B cell (primary cell): ENCODE results near the gene EPB41. TPM values are rescaled to one million over a fixed set of nuclear protein-coding genes. Genes with fewer than 3 reads are reported as not detected.
"Not testable (repeated sequence)": the region's sequence is repeated elsewhere in the genome, so short reads cannot be mapped to it uniquely, and the experiment has no call there.

Source experiments
- ATAC-seq: fragments of 200-7000 bp; cut with Tn5 transposase; one replicate; pipeline ENCODE4 v1.10.0; 2021; ENCODE audit warnings: low read depth, mild to moderate bottlenecking, moderate number of reproducible peaks, moderate library complexity
- CTCF ChIA-PET: fragments of 350-600 bp; sonication (Branson Sonifier 250); formaldehyde crosslinking; loops from one replicate; lab custom pipeline; 2021; ENCODE audit warnings: antibody characterized with exemption, inconsistent platforms; lab: Charles Lee
- POLR2A ChIA-PET: fragments of 350-600 bp; sonication (Branson Sonifier 250); formaldehyde crosslinking; loops from one replicate; lab custom pipeline; 2021; ENCODE audit warnings: antibody characterized with exemption; lab: Charles Lee
- DNase-seq: peaks from one replicate; pipeline ENCODE4 v3.0.0; 2013
- H2AFZ ChIP-seq: 2 replicates; pipeline ENCODE4 v1.6.1; 2012; ENCODE audit warnings: mild to moderate bottlenecking, low read depth, low read length; ENCODE audit not compliant: insufficient read depth, poor library complexity, severe bottlenecking
- H3K27ac ChIP-seq, 2 donors: 1 replicate in 1 of 2; 2 replicates in 1 of 2; pipeline ENCODE4 v1.5.1; 2012 to 2013; ENCODE audit warnings: low read length in 2 of 2, mild to moderate bottlenecking in 2 of 2, moderate library complexity in 1 of 2
- H3K27me3 ChIP-seq, 4 experiments: fragments of 200-600 bp in 1 of 4; sonication (generic) in 1 of 4; replicated peaks in 1 of 4; 1 replicate in 2 of 4; 2 replicates in 2 of 4; pipeline versions ENCODE4 v1.6.1 to v1.7.0; 2013 to 2016; ENCODE audit warnings: low read length in 3 of 4, mild to moderate bottlenecking in 2 of 4, mixed read lengths in 1 of 4, moderate library complexity in 1 of 4; ENCODE audit not compliant: insufficient read depth in 4 of 4, control insufficient read depth in 3 of 4; ENCODE audit errors: control extremely low read depth in 1 of 4
- H3K36me3 ChIP-seq, 2 experiments: replicated peaks in 1 of 2; 1 replicate in 1 of 2; 2 replicates in 1 of 2; pipeline versions ENCODE4 v1.6.1 to v1.7.1; 2013; ENCODE audit warnings: low read length in 1 of 2; ENCODE audit not compliant: insufficient read depth in 2 of 2, control insufficient read depth in 1 of 2; ENCODE audit errors: control extremely low read depth in 1 of 2, extremely low read depth in 1 of 2
- H3K4me1 ChIP-seq, 2 donors: fragments of 200-600 bp in 1 of 2; sonication (generic) in 1 of 2; 1 replicate in 1 of 2; 2 replicates in 1 of 2; pipeline versions ENCODE4 v1.5.1 to v1.6.1; 2013 to 2017; ENCODE audit warnings: low read length in 2 of 2; ENCODE audit not compliant: control insufficient read depth in 2 of 2, insufficient read depth in 2 of 2
- H3K4me2 ChIP-seq: replicated peaks from 2 replicates; pipeline ENCODE3; 2012; ENCODE audit warnings: mild to moderate bottlenecking, low read depth, low read length; ENCODE audit not compliant: poor library complexity, severe bottlenecking
- H3K4me3 ChIP-seq, 5 experiments: fragments of 200-600 bp in 1 of 5; sonication (generic) in 1 of 5; 1 replicate in 3 of 5; 2 replicates in 2 of 5; pipeline versions ENCODE4 v1.5.1 to v1.7.0; 2011 to 2016; ENCODE audit warnings: low read length in 4 of 5, mild to moderate bottlenecking in 4 of 5, low read depth in 2 of 5, control low read depth in 1 of 5, moderate library complexity in 1 of 5; ENCODE audit not compliant: insufficient read depth in 1 of 5; ENCODE audit errors: control extremely low read depth in 1 of 5, extremely low read depth in 1 of 5
- H3K79me2 ChIP-seq: fragments of 200-600 bp; sonication (generic); one replicate; pipeline ENCODE4 v1.6.0; 2016; ENCODE audit warnings: low read length; ENCODE audit not compliant: control insufficient read depth, insufficient read depth
- H3K9ac ChIP-seq: fragments of 200-600 bp; sonication (generic); 2 replicates; pipeline ENCODE4 v1.6.1; 2017; ENCODE audit warnings: mild to moderate bottlenecking, low read length, moderate library complexity
- H3K9me3 ChIP-seq, 3 donors: one replicate each; pipeline versions ENCODE4 v1.6.1 to v1.7.1; 2013; ENCODE audit warnings: low read length in 2 of 3; ENCODE audit not compliant: control insufficient read depth in 2 of 3, insufficient read depth in 1 of 3; ENCODE audit errors: control extremely low read depth in 1 of 3
- H4K20me1 ChIP-seq: 2 replicates; pipeline ENCODE4 v1.6.0; 2012; ENCODE audit warnings: mild to moderate bottlenecking, low read length; ENCODE audit not compliant: insufficient read depth, control insufficient read depth, poor library complexity, severe bottlenecking
- H3K27ac Mint-ChIP-seq: one replicate; pipeline ENCODE4 v1.8.0; 2021; ENCODE audit warnings: mixed read lengths
- H3K27me3 Mint-ChIP-seq: one replicate; pipeline ENCODE4 v1.8.0; 2021; ENCODE audit warnings: mixed read lengths
- H3K4me1 Mint-ChIP-seq: one replicate; pipeline ENCODE4 v1.8.0; 2021; ENCODE audit warnings: mixed read lengths
- H3K4me3 Mint-ChIP-seq: one replicate; pipeline ENCODE4 v1.8.0; 2021; ENCODE audit warnings: mixed read lengths
- H3K9me3 Mint-ChIP-seq: one replicate; pipeline ENCODE4 v1.8.0; 2022; ENCODE audit warnings: mixed read lengths; ENCODE audit not compliant: insufficient read depth
- CTCF ChIP-seq: fragments of 200-600 bp; IDR thresholded peaks from one replicate; pipeline ENCODE4 v1.8.0; 2022; ENCODE audit warnings: antibody characterized with exemption, mild to moderate bottlenecking
- EZH2 ChIP-seq: IDR thresholded peaks from 2 replicates; pipeline ENCODE4 v1.6.1; 2012; ENCODE audit warnings: borderline replicate concordance, low read depth, mild to moderate bottlenecking, moderate library complexity, low read length; ENCODE audit not compliant: insufficient read depth, poor library complexity, severe bottlenecking
- WGBS: methylation state at CpG from one replicate; pipeline ENCODE4 v1.1.5; 2013; ENCODE audit warnings: missing lambda C conversion rate; ENCODE audit not compliant: insufficient coverage; 5-methylcytosine and 5-hydroxymethylcytosine counted together
- intact Hi-C: fragments of 100-400 bp; cut with micrococcal nuclease; formaldehyde crosslinking; loops from one replicate; pipeline ENCODE4 v1.10.0; 2022
- polyA plus RNA-seq: library from polyadenylated mRNA; depleted of rRNA; stranded (reverse); fragments of >200 nt; gene quantifications from 2 replicates; pipeline ENCODE4 v1.2.3, GENCODE V29; 2012
- total RNA-seq, 2 donors: library from RNA; stranded (reverse); fragments of 120-200 nt in 1 of 2; gene quantifications; 1 replicate in 1 of 2; 2 replicates in 1 of 2; pipeline versions ENCODE4 v1.2.3 to v1.2.4, GENCODE V29; 2013 to 2022

The EPB41 gene
- total and polyA plus RNA-seq, 2 donors (not counting 1 experiment from before 2014, with no cell fraction given), result 45.8 to 186 TPM

- no peak overlapping the region for H3K4me3 ChIP-seq
- Mint-ChIP-seq H3K4me1 (no peaks in the 10 kb centered on the region), H3K4me3 (no peak overlapping the region), H3K27ac (no peak overlapping the region), H3K27me3 (no peaks in the 10 kb centered on the region), H3K9me3 (no peaks in the 10 kb centered on the region)
- H3K9ac ChIP-seq, result no peak overlapping the region
- 83% methylated on average over 1 of the region's 1 CpG for WGBS
- TF ChIP-seq EZH2 (no peak), CTCF (no peak)
- POLR2A ChIA-PET, result interaction anchor here (0.5 kb wide), 1 partner anchor 1682 kb away, joined by 5 read pairs; no protein-coding TSS in a partner anchor
- H3K9me3 ChIP-seq, result no peaks in the 10 kb centered on the region
- H4K20me1 ChIP-seq, result no peaks in the 10 kb centered on the region
- H3K27me3 ChIP-seq, result no peaks in the 10 kb centered on the region
- CTCF ChIA-PET, result interaction anchor here (0.9 to 1.3 kb wide), 2 partner anchors 138 to 704 kb away, joined by 3 to 4 read pairs; no protein-coding TSS in a partner anchor
- peaks cover 14 to 46% of the 10 kb centered on the region in 2 experiments for H3K36me3 ChIP-seq
- no peak overlapping the region for H2AFZ ChIP-seq
- intact Hi-C loops, result no loop called here
- no peak for DNase-seq
- H3K4me2 ChIP-seq, result no peak overlapping the region
- no peak for ATAC-seq
- H3K79me2 ChIP-seq, result no peaks in the 10 kb centered on the region
- H3K27ac ChIP-seq, result no peak overlapping the region
- no peaks in the 10 kb centered on the region for H3K4me1 ChIP-seq
Measured at GRCh38 chr1:29064064-29064463, 149.7 kb downstream of the EPB41 start.

- H3K4me1 ChIP-seq, result no peaks in the 10 kb centered on the region
- Mint-ChIP-seq H3K27ac (no peak overlapping the region), H3K4me1 (no peaks in the 10 kb centered on the region), H3K4me3 (no peak overlapping the region), H3K9me3 (no peaks in the 10 kb centered on the region), H3K27me3 (no peaks in the 10 kb centered on the region)
- ChIA-PET POLR2A (no interaction called here), CTCF (no interaction called here)
- DNase-seq (no peak), ATAC-seq (no peak)
- no peak overlapping the region for H3K4me2 ChIP-seq
- no peaks in the 10 kb centered on the region for H4K20me1 ChIP-seq
- TF ChIP-seq CTCF, result no peak
- TF ChIP-seq EZH2, result no peak
- intact Hi-C loops, result no loop called here
- no peak overlapping the region for H3K9ac ChIP-seq
- H3K9me3 ChIP-seq, result no peaks in the 10 kb centered on the region
- no peak overlapping the region for H2AFZ ChIP-seq
- no peaks in the 10 kb centered on the region for H3K27me3 ChIP-seq
- no CpG with 5 or more reads among the region's 2 CpGs for WGBS
- peaks cover 8 to 19% of the 10 kb centered on the region in 2 experiments for H3K36me3 ChIP-seq
- H3K27ac ChIP-seq, result no peak overlapping the region
- no peaks in the 10 kb centered on the region for H3K79me2 ChIP-seq
- no peak overlapping the region for H3K4me3 ChIP-seq
Measured at GRCh38 chr1:29077155-29077554, 162.8 kb downstream of the EPB41 start.

- H3K27ac Mint-ChIP-seq, result not testable (repeated sequence)
- CTCF ChIA-PET, result interaction anchor here (1.6 to 3.1 kb wide), 2 partner anchors 120 to 122 kb away, joined by 3 to 8 read pairs; no protein-coding TSS in a partner anchor
Measured at GRCh38 chr1:29079916-29080629, 165.7 kb downstream of the EPB41 start.

More at GRCh38 chr1:29079916-29080629, 165.7 kb downstream of the EPB41 start:
- H3K27me3 ChIP-seq, intact Hi-C loops, H3K27ac ChIP-seq, H3K4me2 ChIP-seq, H3K27me3 Mint-ChIP-seq, POLR2A ChIA-PET, H3K79me2 ChIP-seq, H3K9me3 ChIP-seq, DNase-seq, H3K4me1 Mint-ChIP-seq, H4K20me1 ChIP-seq, H3K4me1 ChIP-seq, H3K9ac ChIP-seq, H3K4me3 ChIP-seq, H2AFZ ChIP-seq, H3K9me3 Mint-ChIP-seq, H3K4me3 Mint-ChIP-seq, ATAC-seq: not testable (repeated sequence)
- WGBS, result 91% methylated on average over 11 of the region's 16 CpGs
- H3K36me3 ChIP-seq, result peaks cover 8 to 24% of the 10 kb centered on the region in 2 experiments
